ENCODE data around the gene ARAP3.

The ARAP3 gene

DNA sequence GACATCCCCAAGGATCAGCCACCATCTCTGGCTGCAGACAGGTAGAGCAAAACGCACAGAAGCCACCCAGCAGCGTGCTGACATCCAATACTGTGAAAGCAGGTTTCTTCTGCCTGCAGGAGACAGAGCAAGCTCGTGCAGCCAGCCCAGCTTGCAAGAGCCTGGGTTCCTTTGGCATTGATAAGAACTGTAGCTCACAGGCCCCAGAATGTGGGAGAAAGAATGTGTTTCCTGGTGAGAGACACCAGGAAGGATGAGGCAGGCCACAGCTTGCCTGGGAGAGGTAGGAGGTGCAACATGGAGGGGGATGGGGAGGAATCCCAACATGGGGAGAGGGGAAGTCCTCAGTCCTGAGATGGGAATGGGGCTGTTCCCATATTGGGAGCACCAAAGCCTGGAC, 34.0 kb upstream of the ARAP3 start:
- TF ChIP-seq CTCF (IDR thresholded peaks at IDR 0.05; ENCODE audit: control insufficient read depth, extremely low read depth, insufficient read depth): no peak
- H3K4me3 ChIP-seq (ENCODE audit: low read depth, low read length): no peak overlapping the region
- no peak for DNase-seq (ENCODE audit: low read depth)

- TF ChIP-seq CTCF (IDR thresholded peaks at IDR 0.05; ENCODE audit: control insufficient read depth, extremely low read depth, insufficient read depth): no peak
- no peak for DNase-seq (ENCODE audit: low read depth)
- no peak overlapping the region for H3K4me3 ChIP-seq (ENCODE audit: low read depth, low read length)
Observed at GRCh38 chr5:141715346-141715905, 33.4 kb upstream of the ARAP3 start.

GRCh38 chr5:141714542-141715310, 32.7 kb upstream of the ARAP3 start:
- H3K4me3 ChIP-seq (ENCODE audit: low read depth, low read length): no peak overlapping the region
- TF ChIP-seq CTCF (IDR thresholded peaks at IDR 0.05; ENCODE audit: control insufficient read depth, extremely low read depth, insufficient read depth): no peak
- no peak for DNase-seq (ENCODE audit: low read depth)

GRCh38 chr5:141713616-141714309, 31.7 kb upstream of the ARAP3 start:
- no peak overlapping the region for H3K4me3 ChIP-seq (ENCODE audit: low read depth, low read length)
- no peak for TF ChIP-seq CTCF (IDR thresholded peaks at IDR 0.05; ENCODE audit: control insufficient read depth, extremely low read depth, insufficient read depth)
- no peak for DNase-seq (ENCODE audit: low read depth)

DNA sequence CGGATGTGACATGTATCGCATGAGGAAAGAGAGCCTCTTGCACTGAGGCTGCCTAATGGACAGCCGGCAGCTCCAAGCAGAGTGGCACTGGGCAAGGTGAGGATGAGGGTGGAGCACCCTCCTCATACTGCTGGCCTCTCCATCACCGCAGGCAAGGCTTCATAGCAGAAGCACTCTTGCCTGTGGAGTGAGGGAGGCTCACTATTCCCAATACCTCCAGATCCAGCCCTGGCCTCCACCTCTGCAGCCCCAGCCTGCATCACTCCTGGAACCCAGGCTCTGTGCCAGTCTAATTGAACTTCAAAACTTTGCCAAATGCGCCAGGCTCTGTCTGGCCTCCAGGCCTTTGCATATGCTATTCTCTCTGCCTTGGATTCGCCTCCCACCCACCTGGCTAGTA, 29.7 kb upstream of the ARAP3 start:
- H3K4me3 ChIP-seq (ENCODE audit: low read depth, low read length): no peak overlapping the region
- DNase-seq (ENCODE audit: low read depth): no peak
- no peak for TF ChIP-seq CTCF (IDR thresholded peaks at IDR 0.05; ENCODE audit: control insufficient read depth, extremely low read depth, insufficient read depth)

DNA sequence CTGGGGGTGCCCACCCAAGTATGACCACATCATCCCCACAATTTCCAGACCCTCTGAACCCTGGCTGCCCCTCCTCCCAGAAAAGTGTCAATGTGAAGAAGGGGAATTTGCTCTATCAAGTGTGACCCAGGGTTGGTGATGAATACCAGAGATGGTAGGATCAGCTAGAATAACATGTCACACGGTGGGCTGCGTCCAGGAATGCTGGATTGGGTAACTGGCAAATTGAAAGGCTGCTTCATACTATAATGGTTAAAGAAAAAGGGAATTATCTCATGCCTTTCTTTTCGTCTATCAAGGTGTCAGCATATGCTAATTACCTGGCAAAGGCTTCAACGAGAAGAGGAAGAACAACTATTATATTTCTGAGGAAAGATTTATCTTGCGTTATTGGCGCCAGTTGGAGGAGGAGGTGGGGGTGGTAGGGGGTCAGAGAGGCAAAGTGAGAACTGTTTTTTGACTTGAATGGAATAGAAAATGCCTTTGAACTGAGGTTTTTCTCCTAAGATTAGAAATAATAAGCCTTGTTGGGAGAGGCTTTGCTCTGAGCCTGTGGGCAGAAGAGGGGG, 27.8 kb upstream of the ARAP3 start:
- H3K4me3 ChIP-seq (ENCODE audit: low read depth, low read length): no peak overlapping the region
- DNase-seq (ENCODE audit: low read depth): no peak
- TF ChIP-seq CTCF (IDR thresholded peaks at IDR 0.05; ENCODE audit: control insufficient read depth, extremely low read depth, insufficient read depth): no peak
